ENCODE results near the gene UBE2K.
"Not testable (repeated sequence)": the region's sequence is repeated elsewhere in the genome, so short reads cannot be mapped to it uniquely, and the experiment has no call there.

Gene UBE2K

DNA sequence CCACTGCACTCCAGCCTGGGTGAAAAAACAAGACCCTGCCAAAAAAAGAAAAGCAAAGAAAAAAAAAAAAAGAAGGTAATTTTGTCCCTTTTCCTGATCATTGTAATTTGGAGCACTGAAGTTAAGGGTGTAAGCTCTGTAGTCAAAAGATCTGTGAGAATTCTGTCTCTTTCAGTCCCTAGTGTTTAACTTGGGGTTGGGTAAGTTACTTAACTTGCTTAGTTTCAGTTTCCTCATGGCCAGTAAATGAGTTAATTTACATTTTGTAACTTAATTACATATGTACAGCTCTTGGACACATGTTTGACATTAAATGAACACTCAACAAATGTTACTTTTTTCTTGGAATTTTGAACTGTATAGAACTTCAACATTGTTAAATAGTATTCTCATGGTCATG, 10.9 kb upstream of the UBE2K start:
- in situ Hi-C loops (cut with MboI; ENCODE audit: low sequenced_read_pairs), result no loop called here

DNA sequence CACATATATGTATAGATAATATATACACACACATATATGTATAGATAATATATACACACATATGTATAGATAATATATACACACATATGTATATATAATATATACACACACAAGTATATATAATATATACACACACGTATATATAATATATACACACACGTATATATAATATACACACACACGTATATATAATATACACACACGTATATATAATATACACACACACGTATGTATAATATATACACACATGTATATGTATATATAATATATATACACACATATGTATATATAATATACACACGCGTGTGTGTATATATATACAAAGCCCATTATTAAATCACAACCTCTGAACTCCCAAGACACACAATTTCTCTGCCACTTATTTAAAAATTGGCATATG, 8.0 kb upstream of the UBE2K start:
- in situ Hi-C loops (cut with MboI; ENCODE audit: low sequenced_read_pairs), result no loop called here

DNA sequence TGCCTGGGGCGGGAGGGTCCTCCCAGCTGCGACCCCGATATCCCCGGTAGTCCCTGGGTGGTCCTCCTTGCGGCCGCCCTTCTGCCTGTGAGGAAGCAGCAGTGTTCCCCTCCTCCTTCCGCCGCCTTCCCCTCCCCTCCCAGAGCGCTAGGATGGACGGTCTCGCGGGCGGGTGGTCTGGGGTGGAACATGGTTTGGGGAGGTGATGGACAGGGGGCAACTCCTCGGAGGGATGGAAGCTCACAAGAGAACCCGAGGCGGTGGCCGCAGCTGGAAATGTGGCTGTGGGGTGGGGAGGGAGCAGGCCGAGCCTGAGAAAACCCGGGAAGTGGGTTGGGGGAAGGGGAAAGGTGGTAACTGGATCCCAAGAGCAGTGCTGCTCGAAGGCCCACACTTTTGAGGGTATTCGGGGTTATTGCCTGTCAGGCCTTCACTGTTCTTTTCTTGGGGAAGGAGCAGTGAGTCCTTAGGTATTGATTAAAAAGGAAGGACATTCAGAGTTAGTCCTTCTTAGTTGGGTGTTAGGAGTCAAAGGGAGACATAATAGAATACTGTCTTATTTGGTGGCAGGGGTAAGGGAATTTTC, 581 bp downstream of the UBE2K start:
- in situ Hi-C loops (cut with MboI; ENCODE audit: low sequenced_read_pairs), result no loop called here

DNA sequence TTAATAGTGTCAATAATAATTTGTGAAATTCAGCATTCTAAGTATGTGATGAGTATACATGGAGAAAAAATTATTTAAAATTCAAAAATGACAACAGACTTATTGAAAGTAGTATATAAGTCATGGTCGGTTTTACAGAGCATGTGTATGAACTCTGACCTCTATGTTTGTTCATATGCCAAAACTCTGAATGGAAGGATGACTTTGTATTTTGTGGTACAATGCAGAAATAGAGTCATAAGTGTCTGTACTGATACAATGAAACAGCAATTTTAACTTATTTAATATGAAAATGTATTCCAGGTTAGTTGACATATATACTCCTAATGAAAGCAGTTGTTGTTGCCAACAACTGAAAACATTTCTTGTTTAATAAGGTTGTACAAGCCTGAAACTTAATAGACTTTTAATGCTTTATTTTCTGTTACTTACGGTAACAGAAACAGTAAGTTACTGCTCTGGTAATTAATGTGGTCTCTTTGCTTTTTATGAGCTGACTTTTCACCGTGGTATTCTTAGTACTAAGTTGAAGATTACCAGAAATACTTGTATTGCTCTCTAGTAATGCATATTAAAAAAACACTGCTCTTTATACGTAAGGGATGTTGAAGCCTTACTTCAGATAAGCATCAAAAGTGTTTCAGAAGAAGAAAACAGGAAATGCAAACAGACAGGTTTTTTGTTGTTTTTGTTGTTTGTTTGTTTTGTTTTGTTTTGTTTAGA, 1.9 kb downstream of the UBE2K start:
- in situ Hi-C loops (cut with MboI; ENCODE audit: low sequenced_read_pairs), result no loop called here

DNA sequence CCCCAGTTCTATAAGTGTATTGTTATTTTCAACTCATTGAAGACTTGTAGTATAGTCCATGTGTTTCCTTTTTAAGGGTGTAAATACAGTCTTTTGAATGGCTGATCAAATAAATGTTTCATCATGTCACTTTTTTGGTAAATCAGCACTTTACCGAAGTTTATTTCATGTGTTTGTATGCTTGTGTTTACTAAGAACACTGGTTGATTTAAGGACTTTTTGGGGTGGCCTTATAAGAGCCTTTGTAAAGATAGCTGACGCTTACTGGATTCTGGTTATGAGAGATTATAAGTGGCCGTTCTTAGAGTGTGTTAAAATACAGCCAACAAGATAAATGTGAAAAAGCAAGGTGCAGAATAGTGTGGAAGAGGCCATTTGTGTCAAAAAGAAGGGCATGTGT, 2.6 kb downstream of the UBE2K start:
- in situ Hi-C loops (cut with MboI; ENCODE audit: low sequenced_read_pairs), result no loop called here

DNA sequence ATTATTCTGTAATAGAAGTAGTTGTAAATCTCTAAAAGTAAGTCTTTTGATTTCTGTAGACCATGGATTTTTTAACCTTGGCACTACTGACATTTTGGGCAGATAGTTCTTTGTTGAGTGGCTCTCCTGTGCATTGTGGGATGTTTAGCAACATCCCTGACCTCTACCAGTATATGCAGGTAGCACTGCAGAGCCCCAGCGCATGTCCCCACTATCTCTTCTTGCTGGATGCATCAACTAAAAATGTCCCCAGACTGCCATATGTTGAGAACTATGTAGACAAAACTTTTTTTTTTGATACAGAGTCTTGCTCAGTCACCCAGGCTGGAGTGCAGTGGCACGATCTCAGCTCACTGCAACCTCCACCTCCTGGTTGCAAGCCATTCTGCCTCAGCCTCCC, 4.8 kb downstream of the UBE2K start:
- in situ Hi-C loops (cut with MboI; ENCODE audit: low sequenced_read_pairs), result no loop called here

DNA sequence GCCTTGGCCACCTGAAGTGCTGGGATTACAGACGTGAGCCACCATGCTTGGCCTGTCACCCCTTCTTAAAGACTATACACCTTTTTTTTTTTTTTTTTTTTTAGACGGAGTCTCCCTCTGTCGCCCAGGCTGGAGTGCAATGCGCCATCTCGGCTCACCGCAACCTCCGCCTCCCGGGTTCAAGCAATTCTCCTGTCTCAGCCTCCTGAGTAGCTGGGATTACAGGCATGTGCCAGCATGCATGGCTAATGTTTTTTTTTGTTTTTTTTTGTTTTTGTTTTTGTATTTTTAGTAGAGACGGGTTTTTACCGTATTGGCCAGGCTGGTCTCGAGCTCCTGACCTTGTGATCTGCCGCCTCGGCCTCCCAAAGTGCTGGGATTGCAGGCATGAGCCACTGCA, 6.9 kb downstream of the UBE2K start:
- in situ Hi-C loops (cut with MboI; ENCODE audit: low sequenced_read_pairs), result not testable (repeated sequence)

DNA sequence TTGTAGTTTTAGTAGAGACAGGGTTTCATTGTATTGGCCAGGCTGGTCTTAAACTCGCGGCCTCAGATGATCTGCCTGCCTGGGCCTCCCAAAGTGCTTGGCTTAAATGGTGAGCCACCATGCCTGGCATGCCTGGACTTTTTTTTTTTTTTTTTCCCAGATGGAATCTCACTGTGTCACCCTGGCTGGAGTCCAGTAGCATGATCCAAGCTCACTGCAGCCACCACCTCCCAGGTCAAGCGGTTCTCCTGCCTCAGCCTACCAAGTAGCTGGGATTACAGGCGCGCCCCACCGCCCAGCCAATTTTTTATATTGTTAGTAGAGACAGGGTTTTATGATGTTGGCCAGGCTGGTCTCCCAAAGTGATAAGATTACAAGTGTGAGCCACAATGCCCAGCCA, 8.4 kb downstream of the UBE2K start:
- in situ Hi-C loops (cut with MboI; ENCODE audit: low sequenced_read_pairs), result no loop called here

DNA sequence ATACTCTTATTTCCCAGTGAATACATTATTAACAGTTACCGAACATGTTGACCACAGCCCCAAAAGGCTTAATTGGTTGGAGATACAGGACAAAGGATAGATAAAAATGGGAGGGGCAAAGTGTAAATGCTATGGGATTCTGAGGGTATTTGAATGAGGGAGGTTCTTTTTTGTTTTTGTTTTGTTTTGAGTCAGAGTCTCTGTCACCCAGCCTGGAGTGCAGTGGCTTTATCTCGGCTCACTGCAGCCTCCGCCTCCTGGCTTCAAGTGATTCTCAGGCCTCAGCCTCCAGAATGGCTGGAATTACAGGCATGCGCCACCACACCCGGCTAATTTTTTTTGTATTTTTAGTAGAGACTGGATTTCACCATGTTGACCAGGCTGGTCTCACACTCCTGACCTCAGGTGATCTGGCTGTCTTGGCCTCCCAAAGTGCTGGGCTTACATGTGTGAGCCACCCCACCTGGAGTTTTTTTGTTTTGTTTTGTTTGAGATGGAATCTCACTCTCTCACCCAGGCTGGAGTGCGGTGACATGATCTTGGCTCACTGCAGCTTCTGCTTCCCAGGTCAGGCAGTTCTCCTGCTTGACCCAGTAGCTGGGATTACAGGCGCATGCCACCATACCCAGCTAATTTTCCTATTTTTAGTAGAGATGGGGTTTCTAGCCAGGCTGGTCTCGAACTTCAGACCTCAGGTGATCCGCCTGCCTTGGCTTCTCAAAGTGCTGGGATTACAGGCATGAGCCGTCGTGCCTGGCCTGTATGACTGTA, 9.0 kb downstream of the UBE2K start:
- in situ Hi-C loops (cut with MboI; ENCODE audit: low sequenced_read_pairs), result no loop called here

DNA sequence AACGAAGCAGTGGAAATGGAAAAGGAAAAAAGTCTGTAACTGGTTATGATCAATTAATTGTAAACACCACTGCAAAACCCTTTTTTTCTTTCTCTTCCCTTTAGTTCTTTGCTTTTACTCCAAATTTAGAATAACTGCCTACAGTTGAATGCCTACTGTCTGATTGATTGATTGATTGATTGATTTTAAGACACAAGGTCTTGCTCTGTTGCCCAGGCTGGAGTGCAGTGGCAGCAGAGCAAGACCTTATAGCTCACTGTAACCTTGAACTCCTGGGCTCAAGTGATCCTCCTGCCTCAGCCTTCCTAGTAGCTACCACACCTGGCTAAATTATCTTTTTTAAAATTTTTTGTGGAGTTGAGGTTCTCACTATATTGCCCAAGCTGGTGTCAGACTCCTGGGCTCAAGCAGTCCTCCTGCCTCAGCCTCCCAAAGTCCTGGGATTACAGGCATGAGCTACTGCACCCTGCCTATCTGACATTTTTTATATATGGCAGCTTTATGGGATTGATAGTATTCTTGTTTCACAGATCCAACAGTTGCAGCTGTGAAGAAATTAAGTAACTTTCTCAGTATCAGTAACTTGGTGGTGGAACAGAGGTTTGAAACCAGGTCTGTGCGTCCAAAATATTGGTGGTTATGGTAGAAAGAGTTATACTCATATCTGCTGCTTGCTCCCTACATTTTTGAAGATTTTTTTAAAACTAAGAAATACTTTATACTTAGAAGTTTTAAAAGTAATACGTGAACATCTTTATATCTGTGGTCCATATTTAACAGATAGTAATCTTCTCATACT, 12.4 kb downstream of the UBE2K start:
- in situ Hi-C loops (cut with MboI; ENCODE audit: low sequenced_read_pairs), result no loop called here

DNA sequence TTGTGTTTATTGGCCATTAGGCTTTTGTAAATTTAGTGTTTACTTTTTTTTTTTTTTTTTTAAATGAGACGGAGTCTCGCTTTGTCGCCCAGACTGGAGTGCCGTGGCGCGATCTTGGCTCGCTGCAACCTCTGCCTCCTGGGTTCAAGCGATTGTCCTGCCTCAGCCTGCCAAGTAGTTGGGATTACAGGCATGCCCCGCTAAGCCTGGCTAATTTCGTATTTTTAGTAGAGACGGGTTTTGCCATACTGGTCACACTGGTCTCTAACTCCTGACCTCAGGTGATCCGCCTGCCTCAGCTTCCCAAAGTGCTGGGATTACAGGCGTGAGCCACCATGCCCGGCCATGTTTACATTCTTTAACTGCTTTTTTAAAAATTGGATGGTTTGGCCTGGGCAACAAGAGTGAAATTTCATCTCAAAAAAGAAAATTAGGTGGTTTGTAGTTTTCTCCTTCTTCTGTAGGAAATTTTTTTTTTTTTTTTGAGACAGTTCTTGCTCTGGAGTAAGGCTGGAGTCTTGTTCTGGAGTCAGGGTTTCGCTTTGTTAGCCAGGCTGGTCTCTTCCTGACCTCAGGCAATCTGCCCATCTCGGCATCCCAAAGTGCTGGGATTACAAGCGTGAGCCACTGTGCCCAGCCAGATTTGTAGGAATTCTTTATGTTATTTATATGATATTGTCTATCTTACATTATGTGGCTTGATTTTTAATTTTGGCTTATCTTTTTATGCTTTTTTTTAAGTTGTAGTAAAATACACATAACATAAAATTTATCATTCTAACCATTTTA, 15.1 kb downstream of the UBE2K start:
- in situ Hi-C loops (cut with MboI; ENCODE audit: low sequenced_read_pairs), result no loop called here

DNA sequence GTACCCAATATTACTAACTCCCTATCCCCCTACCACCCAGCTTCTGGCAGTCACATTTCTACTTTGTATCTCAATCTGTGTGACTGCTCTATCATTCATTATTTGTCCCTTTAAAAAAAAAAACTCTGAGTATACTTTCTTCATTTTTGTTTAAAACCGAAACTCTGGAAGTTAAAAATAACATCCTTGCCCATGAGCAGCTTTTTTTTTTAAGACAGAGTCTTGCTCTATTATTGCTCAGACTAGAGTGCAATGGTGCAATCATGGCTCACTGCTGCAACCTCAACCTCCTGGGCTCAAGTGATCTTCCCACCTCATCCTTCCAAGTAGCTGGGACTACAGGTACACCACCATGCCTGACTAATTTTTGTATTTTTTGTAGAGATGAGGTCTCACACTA, 15.8 kb downstream of the UBE2K start:
- in situ Hi-C loops (cut with MboI; ENCODE audit: low sequenced_read_pairs), result no loop called here

DNA sequence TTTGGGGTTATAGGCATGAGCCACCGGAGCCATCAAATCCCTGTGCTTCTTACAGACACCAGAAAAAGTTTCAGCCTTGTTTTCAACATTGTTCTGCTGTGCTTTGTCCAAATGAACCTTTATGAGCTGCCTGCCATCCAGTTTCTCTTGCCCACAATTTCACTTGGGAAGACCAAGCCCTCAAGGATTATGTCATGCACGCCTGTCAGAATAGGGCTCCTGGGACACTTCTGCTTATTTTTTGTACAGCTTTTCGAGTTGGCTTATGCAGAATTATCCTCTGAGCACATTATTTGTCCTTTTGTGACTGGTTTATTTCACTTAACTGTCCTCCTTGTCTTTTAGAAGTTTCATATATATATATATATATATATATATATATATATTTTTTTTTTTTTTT, 16.2 kb downstream of the UBE2K start:
- in situ Hi-C loops (cut with MboI; ENCODE audit: low sequenced_read_pairs), result no loop called here

DNA sequence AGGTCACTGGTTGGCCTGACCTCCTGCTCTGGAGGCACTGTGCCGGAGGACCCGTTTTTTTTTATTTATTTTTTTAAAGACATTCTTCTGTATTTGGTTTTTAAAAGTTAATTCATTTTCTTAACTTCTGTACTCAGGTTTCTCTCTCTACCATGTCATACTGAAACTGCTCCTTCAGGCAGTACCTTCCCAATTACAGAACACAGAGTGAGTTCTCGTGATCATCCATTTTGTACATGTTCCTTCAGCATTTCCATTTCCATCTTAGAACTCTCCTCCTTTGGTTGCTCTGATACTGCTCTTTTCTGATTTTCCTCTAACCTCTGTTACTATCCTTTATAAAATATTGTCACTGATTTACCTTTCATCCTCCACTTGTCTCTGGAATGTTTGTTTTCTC, 17.9 kb downstream of the UBE2K start:
- in situ Hi-C loops (cut with MboI; ENCODE audit: low sequenced_read_pairs), result no loop called here

DNA sequence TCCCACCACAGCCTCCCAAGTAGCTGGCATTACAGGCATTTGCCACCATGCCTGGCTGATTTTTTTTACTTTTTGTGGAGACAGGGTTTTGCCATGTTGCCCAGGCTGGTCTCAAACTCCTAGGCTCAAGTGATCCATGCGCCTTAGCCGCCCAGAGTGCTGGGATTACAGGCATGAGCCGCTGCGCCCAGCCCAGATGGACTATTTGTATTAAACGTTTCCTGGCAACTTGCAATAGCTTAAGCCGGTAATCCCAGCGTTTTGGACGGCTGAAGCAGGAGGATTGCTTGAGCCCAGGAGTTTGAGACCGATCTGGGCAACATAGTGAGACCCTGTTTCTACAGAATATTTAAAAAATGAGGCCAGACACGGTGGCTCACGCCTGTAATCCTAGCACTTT, 18.4 kb downstream of the UBE2K start:
- in situ Hi-C loops (cut with MboI; ENCODE audit: low sequenced_read_pairs), result no loop called here

DNA sequence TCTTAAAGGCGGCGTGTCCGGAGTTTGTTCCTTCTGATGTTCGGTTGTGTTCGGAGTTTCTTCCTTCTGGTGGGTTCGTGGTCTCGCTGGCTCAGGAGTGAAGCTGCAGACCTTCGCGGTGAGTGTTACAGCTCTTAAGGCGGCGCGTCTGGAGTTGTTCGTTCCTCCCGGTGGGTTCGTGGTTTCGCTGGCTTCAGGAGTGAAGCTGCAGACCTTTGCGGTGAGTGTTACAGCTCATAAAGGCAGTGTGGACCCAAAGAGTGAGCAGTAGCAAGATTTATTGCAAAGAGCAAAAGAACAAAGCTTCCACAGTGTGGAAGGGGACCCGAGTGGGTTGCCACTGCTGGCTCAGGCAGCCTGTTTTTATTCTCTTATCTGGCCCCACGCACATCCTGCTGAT, 19.8 kb downstream of the UBE2K start:
- in situ Hi-C loops (cut with MboI; ENCODE audit: low sequenced_read_pairs), result not testable (repeated sequence)

DNA sequence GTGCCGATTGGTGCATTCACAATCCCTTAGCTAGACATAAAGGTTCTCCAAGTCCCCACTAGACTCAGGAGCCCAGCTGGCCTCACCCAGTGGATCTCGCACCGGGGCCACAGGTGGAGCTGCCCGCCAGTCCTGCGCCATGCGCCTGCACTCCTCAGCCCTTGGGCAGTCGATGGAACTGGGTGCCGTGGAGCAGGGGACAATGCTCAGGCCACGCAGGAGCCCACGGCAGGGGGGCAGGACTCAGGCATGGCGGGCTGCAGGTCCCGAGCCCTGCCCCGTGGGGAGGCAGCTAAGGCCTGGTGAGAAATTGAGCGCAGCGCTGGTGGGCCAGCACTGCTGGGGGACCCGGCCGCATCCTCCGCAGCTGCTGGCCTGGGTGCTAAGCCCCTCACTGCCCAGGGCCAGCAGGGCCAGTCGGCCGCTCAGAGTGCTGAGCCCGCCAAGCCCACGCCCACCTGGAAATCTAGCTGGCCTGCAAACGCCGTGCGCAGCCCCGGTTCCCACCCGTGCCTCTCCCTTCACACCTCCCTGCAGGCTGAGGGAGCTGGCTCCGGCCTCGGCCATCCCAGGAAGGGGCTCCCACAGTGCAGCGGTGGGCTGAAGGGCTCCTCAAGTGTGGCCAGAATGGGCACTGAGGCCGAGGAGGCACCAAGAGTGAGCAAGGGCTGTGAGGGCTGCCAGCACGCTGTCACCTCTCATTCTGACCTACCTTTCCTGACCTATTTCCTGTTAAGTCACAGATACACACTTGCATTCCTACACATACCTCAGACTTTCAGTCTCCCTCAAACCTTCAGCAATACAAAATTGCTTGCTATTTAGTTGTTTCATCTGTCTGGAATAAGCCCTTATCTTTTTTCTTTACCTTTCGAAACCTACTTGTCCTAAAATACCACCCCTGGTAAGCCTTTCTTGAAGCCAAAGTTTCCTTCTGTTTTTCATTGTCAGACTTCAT, 20.7 kb downstream of the UBE2K start:
- in situ Hi-C loops (cut with MboI; ENCODE audit: low sequenced_read_pairs), result no loop called here

DNA sequence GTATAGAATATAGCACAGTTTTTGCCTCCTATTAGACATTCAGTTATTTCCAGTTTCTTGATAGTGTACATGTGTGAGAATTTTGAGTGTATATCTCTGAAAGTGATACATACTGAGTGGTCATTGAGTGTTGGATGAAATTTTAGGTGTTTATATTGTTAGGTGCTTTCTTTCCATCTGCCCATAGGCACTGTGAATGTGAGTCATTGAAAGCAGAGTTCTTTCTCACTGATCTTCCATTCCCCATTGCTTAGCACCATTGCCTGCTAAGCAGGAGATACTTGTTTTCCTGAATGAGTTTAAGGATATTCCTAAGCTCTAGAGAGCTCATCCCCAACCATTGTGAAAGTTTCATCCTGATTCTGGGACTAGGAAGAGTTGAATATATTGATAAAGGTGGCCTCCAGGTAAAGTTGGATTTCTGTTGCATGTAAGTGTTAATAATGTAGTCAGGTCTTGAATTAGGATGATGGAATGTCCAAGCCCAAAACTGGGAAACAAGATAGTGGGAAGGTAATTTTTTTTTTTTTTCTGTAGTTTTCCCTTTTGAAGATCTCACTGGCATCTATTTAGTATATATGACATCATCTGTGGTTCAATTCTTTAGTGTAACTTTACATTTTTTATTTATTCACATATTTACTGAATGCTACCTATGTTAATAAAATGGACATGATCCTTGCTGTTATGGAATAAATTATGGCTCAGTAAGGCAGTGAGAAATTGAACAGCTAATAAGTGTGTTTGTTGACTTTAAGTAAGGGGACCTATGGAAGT, 22.1 kb downstream of the UBE2K start:
- in situ Hi-C loops (cut with MboI; ENCODE audit: low sequenced_read_pairs), result no loop called here

DNA sequence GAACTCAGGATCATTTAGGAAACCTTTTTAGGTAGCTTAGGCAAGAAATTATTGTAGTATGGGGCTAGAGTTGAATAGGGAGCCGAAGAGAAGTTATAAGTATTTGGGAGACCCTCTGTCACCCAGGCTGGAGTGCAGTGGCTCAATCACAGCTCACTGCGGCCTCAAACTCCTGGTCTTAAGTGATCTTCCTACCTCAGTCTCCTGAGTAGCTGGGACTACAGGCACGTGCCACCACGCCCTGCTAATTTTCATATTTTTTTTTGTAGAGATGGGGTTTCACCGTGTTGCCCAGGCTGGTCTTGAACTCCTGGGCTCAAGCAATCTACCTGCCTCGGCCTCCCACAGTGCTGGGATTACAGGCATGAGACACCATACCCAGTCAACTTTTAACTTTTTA, 23.3 kb downstream of the UBE2K start:
- in situ Hi-C loops (cut with MboI; ENCODE audit: low sequenced_read_pairs), result not testable (repeated sequence)
